ENCODE data around the gene GPR32. TPM values are rescaled to one million over a fixed set of nuclear protein-coding genes. Genes with fewer than 3 reads are reported as not detected.
"Not testable (repeated sequence)": the region's sequence is repeated elsewhere in the genome, so short reads cannot be mapped to it uniquely, and the experiment has no call there.

GPR32 gene
- total RNA-seq, 2 donors from 2014 or later: not detected

GRCh38 chr19:50777261-50777660 is 7.0 kb downstream of the GPR32 start:
- intact Hi-C loops (cut with DNase I): loop anchor here in 1 of 2 donors (10.0 kb wide), 1 partner anchor 72 kb away; no protein-coding TSS in a partner anchor
- no peak for DNase-seq

GRCh38 chr19:50777830-50778303 is 7.6 kb downstream of the GPR32 start:
- DNase-seq: no peak
- intact Hi-C loops (cut with DNase I): loop anchor here in 1 of 2 donors (10.0 kb wide), 1 partner anchor 73 kb away; no protein-coding TSS in a partner anchor
- no peak for ATAC-seq

More at GRCh38 chr19:50777261-50777660, 7.0 kb downstream of the GPR32 start:
- ATAC-seq: no peak

GRCh38 chr19:50778906-50779430 is 8.7 kb downstream of the GPR32 start:
- ATAC-seq: no peak
- intact Hi-C loops (cut with DNase I): loop anchor here in 1 of 2 donors (10.0 kb wide), 1 partner anchor 74 kb away; no protein-coding TSS in a partner anchor
- DNase-seq: no peak

GRCh38 chr19:50779504-50780457 is 9.5 kb downstream of the GPR32 start:
- ATAC-seq (no peak), DNase-seq (no peak)
- intact Hi-C loops (cut with DNase I): loop anchor here (10.0 kb wide), 3 partner anchors 75 to 425 kb away; no protein-coding TSS in a partner anchor

GRCh38 chr19:50780753-50781435 is 10.6 kb downstream of the GPR32 start:
- intact Hi-C loops (cut with DNase I): loop anchor here in 1 of 2 donors (10.0 kb wide), 3 partner anchors 76 to 426 kb away; no protein-coding TSS in a partner anchor
- DNase-seq (no peak), ATAC-seq (no peak)

- not testable (repeated sequence) for DNase-seq, ATAC-seq
- intact Hi-C loops (cut with DNase I): loop anchor here (2.0 to 10.0 kb wide), 4 partner anchors 79 to 429 kb away; no protein-coding TSS in a partner anchor
Observed at GRCh38 chr19:50783848-50784152, 13.5 kb downstream of the GPR32 start.

GRCh38 chr19:50784710-50785109 is 14.4 kb downstream of the GPR32 start:
- ATAC-seq (no peak), DNase-seq (no peak)
- intact Hi-C loops (cut with DNase I): loop anchor here in 1 of 2 donors (10.0 kb wide), 3 partner anchors 80 to 430 kb away; no protein-coding TSS in a partner anchor

- no peak for DNase-seq
- ATAC-seq: no peak
- intact Hi-C loops (cut with DNase I): loop anchor here in 1 of 2 donors (10.0 kb wide), 3 partner anchors 81 to 431 kb away; no protein-coding TSS in a partner anchor
Observed at GRCh38 chr19:50785329-50785728, 15.1 kb downstream of the GPR32 start.

GRCh38 chr19:50790396-50790795 is 20.1 kb downstream of the GPR32 start, which contains the start of gene ACP4:
Gene ACP4, plus strand, starts transcription at chr19:50790415. Its CDS starts 0 bp downstream, at chr19:50790415.
- no peak for DNase-seq
- no peak for ATAC-seq

GRCh38 chr19:50790922-50791467 is 20.7 kb downstream of the GPR32 start:
- no peak for DNase-seq
- intact Hi-C loops (cut with DNase I): no loop called here
- ATAC-seq: no peak

More at GRCh38 chr19:50790396-50790795, 20.1 kb downstream of the GPR32 start, which contains the start of gene ACP4:
- intact Hi-C loops (cut with DNase I): no loop called here

GRCh38 chr19:50791594-50792271 is 21.5 kb downstream of the GPR32 start:
- intact Hi-C loops (cut with DNase I): no loop called here
- DNase-seq (no peak), ATAC-seq (no peak)

- intact Hi-C loops (cut with DNase I): no loop called here
- no peak for ATAC-seq
- no peak for DNase-seq
Observed at GRCh38 chr19:50792272-50793250, 22.3 kb downstream of the GPR32 start.

GRCh38 chr19:50793558-50794065 is 23.3 kb downstream of the GPR32 start:
- intact Hi-C loops (cut with DNase I): no loop called here
- ATAC-seq: no peak
- DNase-seq: no peak

- DNase-seq: no peak
- intact Hi-C loops (cut with DNase I): no loop called here
- peak in 1 of 2 donors; percentile 6 for ATAC-seq
Observed at GRCh38 chr19:50794074-50794875, 24.0 kb downstream of the GPR32 start.

GRCh38 chr19:50794876-50795663 is 24.8 kb downstream of the GPR32 start:
- ATAC-seq (peak in 1 of 2 donors; percentile 4), DNase-seq (no peak)

More at GRCh38 chr19:50794876-50795663, 24.8 kb downstream of the GPR32 start:
- intact Hi-C loops (cut with DNase I): no loop called here
